Prostate gland (tissue), 2 donors: Measurements from ENCODE around the gene ADAR.

ENCODE experiments used
- CTCF ChIP-seq, 4 experiments: fragments of 200-600 bp in 2 of 4; fragments of 450-650 bp in 2 of 4; sonication (generic) in 2 of 4; IDR thresholded peaks; 1 replicate in 3 of 4; 2 replicates in 1 of 4; pipeline ENCODE4 v1.5.1; 2016 to 2019; ENCODE audit warnings: antibody characterized with exemption in 4 of 4, mild to moderate bottlenecking in 2 of 4, moderate library complexity in 2 of 4
- POLR2A ChIP-seq: fragments of 450-650 bp; IDR thresholded peaks from one replicate; pipeline ENCODE4 v1.6.1; 2016; ENCODE audit warnings: antibody characterized with exemption, mild to moderate bottlenecking
- POLR2AphosphoS5 ChIP-seq: sonication (generic); formaldehyde crosslinking; IDR thresholded peaks from one replicate; pipeline ENCODE4 v1.6.1; 2017; ENCODE audit warnings: antibody characterized with exemption

- TF ChIP-seq POLR2AphosphoS5 (no peak), POLR2A (no peak), CTCF (IDR thresholded peaks at IDR 0.05) (no peak)
Measured at GRCh38 chr1:154578058-154578418, 29.9 kb downstream of the ADAR start.
